Measurements from ENCODE around the gene RAD51C. TPM values are rescaled to one million over a fixed set of nuclear protein-coding genes. Genes with fewer than 3 reads are reported as not detected.
"Not testable (repeated sequence)": the region's sequence is repeated elsewhere in the genome, so short reads cannot be mapped to it uniquely, and the experiment has no call there.

The RAD51C gene
- polyA plus RNA-seq (ENCODE audit: insufficient read length): 47.3 TPM
- long read RNA-seq, donor 1, partial matches to known transcripts: 0 of 9 reads
- long read RNA-seq, donor 1, other reads (novel, unspliced or antisense): 0 of 9 reads
- long read RNA-seq, donor 2, transcript RAD51C-203 (2 exons, 567 nt): major isoform, 7 of 10 reads
- long read RNA-seq, donor 2, partial matches to known transcripts: 0 of 10 reads
- long read RNA-seq, donor 2, other reads (novel, unspliced or antisense): 0 of 10 reads
- long read RNA-seq, donor 3, transcript RAD51C-203 (2 exons, 567 nt): major isoform, 9 of 15 reads
- long read RNA-seq, donor 3, partial matches to known transcripts: 0 of 15 reads
- long read RNA-seq, donor 3, other reads (novel, unspliced or antisense): 0 of 15 reads
- long read RNA-seq, donor 4, partial matches to known transcripts: 0 of 4 reads
- long read RNA-seq, donor 4, other reads (novel, unspliced or antisense): 0 of 4 reads
- long read RNA-seq, donor 5, transcript RAD51C-203 (2 exons, 567 nt): major isoform, 22 of 52 reads
- long read RNA-seq, donor 5, partial matches to known transcripts: 23 of 52 reads
- long read RNA-seq, donor 5, other reads (novel, unspliced or antisense): 0 of 52 reads
- long read RNA-seq, donor 6, transcript RAD51C-203 (2 exons, 567 nt): major isoform, 8 of 11 reads
- long read RNA-seq, donor 6, partial matches to known transcripts: 0 of 11 reads
- long read RNA-seq, donor 6, other reads (novel, unspliced or antisense): 0 of 11 reads
- long read RNA-seq, donor 7, transcript RAD51C-203 (2 exons, 567 nt): major isoform, 11 of 19 reads
- long read RNA-seq, donor 7, partial matches to known transcripts: 0 of 19 reads
- long read RNA-seq, donor 7, other reads (novel, unspliced or antisense): 5 of 19 reads
- long read RNA-seq, donor 8, partial matches to known transcripts: 0 of 1 reads
- long read RNA-seq, donor 8, other reads (novel, unspliced or antisense): 0 of 1 reads

- DNase-seq: peak; percentile 80
Observed at GRCh38 chr17:58692239-58693055, at the start of gene RAD51C. TSS of gene RAD51C (plus strand) at chr17:58692602. CDS start at chr17:58692644, 42 bp downstream.

- no peak for DNase-seq
Observed at GRCh38 chr17:58643147-58643546, 49.3 kb upstream of the RAD51C start.

- DNase-seq: no peak
Observed at GRCh38 chr17:58648236-58648635, 44.2 kb upstream of the RAD51C start.

GRCh38 chr17:58657962-58658803 lies 34.2 kb upstream of the RAD51C start:
- not testable (repeated sequence) for DNase-seq

- peak; percentile 94 for DNase-seq
Observed at GRCh38 chr17:58658804-58659713, 33.3 kb upstream of the RAD51C start.

- not testable (repeated sequence) for DNase-seq
Observed at GRCh38 chr17:58659714-58660084, 32.7 kb upstream of the RAD51C start.

- DNase-seq: no peak
Observed at GRCh38 chr17:58660621-58661020, 31.8 kb upstream of the RAD51C start.

- no peak for DNase-seq
Observed at GRCh38 chr17:58661499-58661898, 30.9 kb upstream of the RAD51C start.

- DNase-seq: no peak
Observed at GRCh38 chr17:58664302-58664701, 28.1 kb upstream of the RAD51C start.

- no peak for DNase-seq
Observed at GRCh38 chr17:58665946-58666857, 26.2 kb upstream of the RAD51C start.

- DNase-seq: peak; percentile 13
Observed at GRCh38 chr17:58666858-58667267, 25.5 kb upstream of the RAD51C start.

- DNase-seq: no peak
Observed at GRCh38 chr17:58667934-58668597, 24.3 kb upstream of the RAD51C start.

- no peak for DNase-seq
Observed at GRCh38 chr17:58668598-58668935, 23.8 kb upstream of the RAD51C start.

GRCh38 chr17:58669853-58670252 lies 22.5 kb upstream of the RAD51C start:
- DNase-seq: no peak

- DNase-seq: no peak
Observed at GRCh38 chr17:58671969-58672368, 20.4 kb upstream of the RAD51C start.

- DNase-seq: no peak
Observed at GRCh38 chr17:58677194-58677880, 15.1 kb upstream of the RAD51C start.

- not testable (repeated sequence) for DNase-seq
Observed at GRCh38 chr17:58678287-58678686, 14.1 kb upstream of the RAD51C start.
